GM19193 (cell line): ENCODE results near the gene WAC.

Source experiments
- POLR2A ChIP-seq: IDR thresholded peaks from 4 replicates; pipeline ENCODE4 v1.6.1; 2011; ENCODE audit not compliant: insufficient read depth, insufficient read length; ENCODE audit errors: extremely low read depth

Gene WAC

GRCh38 chr10:28554952-28555351 is 22.0 kb downstream of the WAC start:
- no peak for TF ChIP-seq POLR2A

- TF ChIP-seq POLR2A = no peak
Observed at GRCh38 chr10:28555358-28555757, 22.4 kb downstream of the WAC start.

DNA sequence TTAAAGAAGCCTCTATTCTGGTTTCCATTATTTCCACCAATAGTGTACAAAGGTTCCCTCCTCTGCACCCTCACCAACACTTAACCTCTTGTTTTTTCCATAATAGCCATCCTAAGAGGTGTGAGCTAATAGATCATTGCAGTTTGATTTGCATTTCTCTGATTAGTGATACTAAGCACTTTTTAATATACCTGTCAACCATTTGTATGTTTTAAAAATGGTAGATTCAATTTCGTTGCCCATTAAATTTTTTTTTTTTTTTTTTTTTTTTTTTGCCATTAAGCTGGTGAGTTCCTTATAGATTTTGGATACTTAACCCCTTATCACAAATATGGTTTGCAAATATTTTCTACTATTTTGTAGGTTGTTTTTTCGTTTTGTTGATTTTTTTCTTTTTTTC is 23.2 kb downstream of the WAC start:
- no peak for TF ChIP-seq POLR2A

DNA sequence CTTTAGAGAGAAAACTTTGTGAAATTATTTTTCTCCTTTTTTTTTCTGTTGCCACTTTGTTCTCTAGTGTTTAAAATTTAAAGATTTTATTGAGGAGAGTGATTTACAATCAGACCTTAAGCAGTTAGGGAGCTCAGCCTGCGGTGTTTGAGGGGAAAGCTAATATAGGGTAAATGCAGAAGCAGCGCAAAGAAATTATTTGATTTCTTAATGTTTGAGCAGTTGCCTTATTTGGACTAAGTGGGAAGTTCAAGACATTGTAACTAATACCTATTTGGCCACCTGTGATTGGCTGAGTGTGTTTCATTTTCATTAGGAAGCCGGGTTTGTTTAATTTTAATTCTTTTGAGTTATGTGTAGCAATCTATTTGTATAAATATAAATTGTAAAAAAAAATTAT is 25.3 kb downstream of the WAC start:
- TF ChIP-seq POLR2A = no peak

GRCh38 chr10:28558923-28559508 is 26.1 kb downstream of the WAC start:
- no peak for TF ChIP-seq POLR2A

DNA sequence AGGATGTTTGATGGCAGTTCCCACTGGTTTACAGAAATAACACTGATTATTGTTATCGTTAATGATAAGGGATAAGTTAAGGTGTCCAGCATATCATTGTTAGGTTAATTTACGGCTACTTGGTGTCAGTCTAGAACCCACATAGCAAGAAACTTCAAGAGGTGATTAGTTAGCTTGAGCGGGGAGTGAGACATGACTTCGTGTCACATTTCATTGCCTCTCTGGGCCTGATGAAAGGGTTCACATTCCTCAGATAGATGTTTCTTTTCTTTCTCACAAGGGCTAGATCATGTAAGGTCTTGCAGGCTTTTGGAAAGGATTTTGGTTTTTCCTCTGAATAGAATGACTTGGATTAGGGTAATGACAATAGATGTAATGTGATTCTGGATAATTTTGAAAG is 26.7 kb downstream of the WAC start:
- no peak for TF ChIP-seq POLR2A

DNA sequence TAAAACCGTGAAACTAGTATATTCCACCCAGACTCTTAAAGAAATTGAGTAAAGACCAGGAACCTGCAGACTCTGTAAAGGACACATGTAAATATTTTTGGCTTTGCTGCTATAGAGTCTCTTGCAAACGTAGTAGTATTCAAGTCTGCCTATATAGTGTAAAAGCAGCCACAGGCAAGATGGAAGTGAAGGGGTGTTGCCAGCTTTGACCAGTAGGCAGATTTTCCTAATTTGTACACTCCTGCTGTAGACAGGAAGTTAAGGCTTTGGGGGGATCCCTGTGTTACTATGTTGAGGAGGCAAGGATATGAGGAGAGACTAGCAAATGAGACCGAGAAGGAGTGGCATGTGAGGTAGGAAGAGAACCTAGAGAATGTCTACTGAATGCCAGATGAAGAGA is 27.7 kb downstream of the WAC start:
- TF ChIP-seq POLR2A = no peak

DNA sequence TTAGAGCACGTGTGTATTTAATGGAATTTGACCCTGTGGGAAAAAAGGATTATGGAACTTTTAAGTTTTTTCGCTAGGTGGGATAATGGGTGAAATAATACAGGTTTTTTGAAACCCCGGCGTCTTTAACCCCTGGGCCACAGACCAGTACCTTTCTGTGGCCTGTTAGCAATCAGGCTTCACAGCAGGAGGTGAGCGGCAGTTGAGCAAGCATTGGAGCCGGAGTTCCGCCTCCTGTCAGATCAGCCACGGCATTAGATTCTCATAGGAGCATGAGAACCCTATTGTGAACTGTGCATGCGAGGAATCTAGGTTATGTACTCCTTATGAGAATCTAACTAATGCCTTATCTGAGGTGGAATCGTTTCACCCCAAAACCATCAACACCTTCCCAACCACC is 28.6 kb downstream of the WAC start:
- TF ChIP-seq POLR2A = no peak

DNA sequence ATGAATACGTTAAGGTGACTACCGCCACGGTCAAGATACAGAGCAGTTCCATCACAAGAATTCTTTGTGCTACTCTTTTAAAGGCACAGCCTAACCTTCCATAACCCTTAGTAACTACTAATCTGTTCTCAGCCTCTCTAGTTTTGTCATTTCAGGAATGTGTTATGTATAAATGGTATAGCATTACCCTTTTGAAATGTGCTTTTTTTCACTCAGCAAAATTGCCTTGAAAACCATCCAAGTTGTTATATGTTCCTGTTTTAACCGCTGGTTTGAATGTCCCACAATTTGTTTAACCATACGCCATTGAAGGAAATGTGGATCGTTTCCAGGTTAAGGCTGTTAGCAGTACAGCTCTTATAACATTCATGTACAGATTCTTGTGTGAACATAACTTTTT is 32.0 kb downstream of the WAC start:
- no peak for TF ChIP-seq POLR2A

DNA sequence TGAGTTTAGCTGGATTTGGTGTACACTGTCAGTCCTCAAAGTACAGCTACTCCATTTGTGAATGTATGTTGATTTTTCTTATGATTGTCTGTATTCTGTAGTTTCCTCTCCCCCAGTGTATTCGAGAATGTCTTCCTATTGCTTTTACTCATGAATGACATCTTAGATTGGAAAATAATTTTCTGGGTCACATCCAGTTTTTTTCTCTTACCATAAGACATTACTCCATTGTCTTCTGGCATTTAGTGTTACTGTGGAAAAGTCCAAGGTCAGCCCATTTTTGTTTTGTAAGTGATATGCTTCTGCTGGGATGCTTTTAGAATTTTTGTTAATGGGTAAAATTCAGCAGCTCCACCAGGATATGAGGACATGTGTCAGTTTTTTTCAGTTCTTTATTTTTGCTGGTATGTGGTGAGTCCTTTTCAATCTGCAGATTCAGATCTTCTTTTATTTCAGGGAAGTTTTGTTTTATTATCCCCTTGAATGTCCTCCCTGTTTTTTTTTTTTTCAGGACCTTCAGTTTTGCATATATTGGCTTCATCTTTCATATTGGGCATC is 33.6 kb downstream of the WAC start:
- no peak for TF ChIP-seq POLR2A

DNA sequence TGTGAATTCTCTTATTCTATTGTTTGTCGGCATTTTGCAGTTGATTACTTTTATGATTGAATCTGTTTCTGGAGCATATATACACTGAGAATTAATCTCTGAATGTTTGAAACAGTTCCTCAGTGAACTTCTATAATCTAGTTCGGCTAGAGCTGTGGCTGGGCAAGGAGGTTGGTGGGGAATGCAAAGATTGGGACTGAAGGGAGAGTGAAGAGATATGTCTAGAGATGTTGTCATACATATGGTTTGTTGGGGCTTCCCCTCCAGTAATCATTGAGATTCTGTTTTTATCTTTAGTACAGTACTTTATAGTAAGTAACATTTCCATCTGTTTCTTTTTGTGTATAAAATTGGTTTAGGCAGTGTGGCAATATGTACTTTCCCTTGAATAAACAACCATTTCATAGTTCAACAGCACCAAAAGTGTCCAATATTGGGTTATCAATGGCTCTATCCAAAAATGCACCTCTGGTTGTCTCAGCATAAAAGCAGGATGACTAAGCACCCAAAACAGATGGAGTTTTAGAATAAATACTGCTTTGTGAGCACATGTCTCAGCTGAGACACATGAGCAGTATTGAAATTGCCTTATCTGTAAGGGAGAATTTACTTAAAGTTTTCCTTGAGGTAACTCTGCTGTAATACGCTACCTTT is 36.7 kb downstream of the WAC start:
- no peak for TF ChIP-seq POLR2A

DNA sequence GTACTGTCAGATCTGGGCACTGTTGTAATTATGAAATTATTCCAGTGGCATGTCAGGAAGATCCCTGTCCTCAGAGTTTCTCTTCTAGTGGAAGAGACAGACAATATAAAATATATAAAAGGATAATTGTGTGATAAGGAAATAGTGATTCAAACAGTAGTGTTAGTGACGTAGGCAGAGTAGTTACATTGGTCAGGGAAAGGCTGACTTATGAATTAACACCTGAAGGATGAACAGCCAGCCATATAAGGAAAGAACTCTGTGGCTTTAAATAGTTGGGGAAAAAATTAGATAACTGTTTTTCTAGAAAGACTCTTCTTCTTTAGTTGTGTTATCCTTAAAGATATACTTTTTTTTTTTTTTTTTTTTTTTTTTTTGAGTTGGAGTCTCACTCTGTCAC is 37.7 kb downstream of the WAC start:
- no peak for TF ChIP-seq POLR2A

DNA sequence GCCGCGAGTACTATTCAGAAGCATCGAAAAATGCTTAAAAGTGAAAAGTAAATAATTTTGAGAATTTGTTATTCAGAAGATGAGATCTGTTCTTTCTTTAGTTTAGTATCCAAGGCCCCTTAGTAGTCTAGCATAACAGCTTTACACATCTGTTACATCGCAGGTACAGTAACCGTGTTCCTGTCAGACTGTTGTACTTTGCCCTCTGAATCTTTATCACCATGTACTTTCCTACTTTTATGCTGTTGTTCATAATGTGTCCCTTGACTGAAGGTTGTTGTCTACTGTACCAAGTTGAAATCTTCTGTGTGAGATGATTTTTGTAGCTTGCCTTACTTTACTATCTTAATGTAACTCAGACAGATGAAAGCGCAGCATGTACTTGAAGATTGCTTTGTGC is 38.3 kb downstream of the WAC start:
- TF ChIP-seq POLR2A = no peak

GRCh38 chr10:28575852-28576251 is 42.9 kb downstream of the WAC start:
- no peak for TF ChIP-seq POLR2A

DNA sequence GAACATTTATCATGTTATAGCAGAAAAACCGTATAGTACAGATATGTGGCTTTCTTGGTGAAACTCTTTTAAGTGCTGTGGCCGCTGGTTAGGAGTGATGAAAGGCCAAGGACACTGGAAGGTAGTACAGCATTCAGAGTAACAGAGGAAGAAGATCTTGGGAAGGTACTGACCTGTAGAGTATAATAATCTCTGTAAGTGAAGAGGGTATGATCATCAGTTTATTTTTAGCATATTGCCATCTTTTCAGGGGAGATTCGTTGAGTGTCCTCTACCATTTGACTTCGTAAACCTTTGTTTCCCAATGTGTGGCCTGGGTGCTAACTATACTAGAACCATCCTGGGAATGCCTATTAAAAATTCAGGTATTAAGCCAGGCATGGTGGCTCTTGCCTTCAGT is 44.6 kb downstream of the WAC start:
- no peak for TF ChIP-seq POLR2A

DNA sequence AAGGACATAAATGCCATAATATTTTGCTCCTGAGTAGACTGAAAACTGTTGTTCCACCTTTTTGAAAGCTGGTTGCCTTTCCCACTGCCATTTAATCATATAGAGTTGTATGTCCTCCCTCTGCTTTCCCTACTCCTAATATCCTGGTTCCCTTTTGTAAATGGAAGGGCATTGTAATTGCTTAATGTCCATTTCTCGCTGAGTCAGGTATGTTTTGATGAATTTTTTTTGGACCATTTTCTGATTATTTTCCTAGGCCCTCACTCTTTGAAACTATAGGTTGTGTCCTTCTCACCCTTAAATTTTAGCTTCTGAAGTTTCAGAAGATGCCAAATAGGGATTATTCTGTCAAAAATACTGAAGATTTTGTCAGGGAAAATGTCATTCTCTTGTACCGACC is 45.5 kb downstream of the WAC start:
- TF ChIP-seq POLR2A = no peak

- no peak for TF ChIP-seq POLR2A
Observed at GRCh38 chr10:28580825-28581224, 47.9 kb downstream of the WAC start.

GRCh38 chr10:28581916-28582315 is 49.0 kb downstream of the WAC start:
- TF ChIP-seq POLR2A = no peak

DNA sequence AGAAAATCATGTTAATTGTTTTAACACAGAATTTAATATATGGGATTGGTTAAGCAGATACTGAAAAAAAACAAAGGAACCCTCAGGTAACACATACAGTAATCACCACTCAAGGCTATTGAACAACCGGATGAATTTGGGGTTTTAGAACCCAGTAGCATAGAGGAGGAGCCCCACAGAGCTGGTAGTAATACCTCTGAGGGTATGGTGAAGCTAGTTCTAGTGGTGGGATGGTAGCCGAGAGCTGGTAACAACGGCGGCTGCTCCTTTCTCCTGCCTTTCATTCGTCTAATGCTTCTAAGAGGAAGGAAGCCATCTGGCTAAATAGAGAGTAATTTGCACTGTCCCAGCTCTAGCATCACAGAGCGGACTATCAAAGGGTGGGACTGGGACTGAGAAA is 52.2 kb downstream of the WAC start:
- no peak for TF ChIP-seq POLR2A
